ENCODE data around the gene RMDN3.

GRCh38 chr15:40746916-40747418, 8.1 kb downstream of the RMDN3 start:
- TF ChIP-seq CTCF (IDR thresholded peaks at IDR 0.05) (no peak), POLR2A (IDR thresholded peaks at IDR 0.05) (no peak)

Measured in vagina (tissue), 2 donors.